ENCODE results near the gene RHOJ.
"Not testable (repeated sequence)": the region's sequence is repeated elsewhere in the genome, so short reads cannot be mapped to it uniquely, and the experiment has no call there.

The RHOJ gene

GRCh38 chr14:63297372-63298063 lies 93.3 kb downstream of the RHOJ start:
- no peak for DNase-seq (ENCODE audit: low read depth in 3 of 3)

GRCh38 chr14:63299351-63300110 lies 95.3 kb downstream of the RHOJ start:
- no peak for DNase-seq (ENCODE audit: low read depth in 3 of 3)

GRCh38 chr14:63300854-63301253 lies 96.6 kb downstream of the RHOJ start:
- no peak for DNase-seq (ENCODE audit: low read depth in 3 of 3)

GRCh38 chr14:63301891-63302534 lies 97.8 kb downstream of the RHOJ start:
- DNase-seq (ENCODE audit: low read depth in 3 of 3), result no peak

GRCh38 chr14:63304429-63304828 lies 100.2 kb downstream of the RHOJ start:
- not testable (repeated sequence) for DNase-seq (ENCODE audit: low read depth in 3 of 3)

GRCh38 chr14:63308723-63309317 lies 104.6 kb downstream of the RHOJ start:
- DNase-seq (ENCODE audit: low read depth in 3 of 3), result no peak

GRCh38 chr14:63318835-63319234 lies 114.6 kb downstream of the RHOJ start, which contains the start of gene GPHB5:
Gene GPHB5 (minus strand): TSS chr14:63318935. CDS start chr14:63317849, 1,086 bp downstream.
- DNase-seq (ENCODE audit: low read depth in 3 of 3), result no peak

- no peak for DNase-seq (ENCODE audit: low read depth in 3 of 3)
Measured at GRCh38 chr14:63322472-63322871, 118.2 kb downstream of the RHOJ start.

GRCh38 chr14:63322897-63323573 lies 118.8 kb downstream of the RHOJ start:
- no peak for DNase-seq (ENCODE audit: low read depth in 3 of 3)

- no peak for DNase-seq (ENCODE audit: low read depth in 3 of 3)
Measured at GRCh38 chr14:63326840-63327239, 122.6 kb downstream of the RHOJ start.

GRCh38 chr14:63328787-63329737 lies 124.8 kb downstream of the RHOJ start:
- no peak for DNase-seq (ENCODE audit: low read depth in 3 of 3)

GRCh38 chr14:63342371-63342770 lies 138.1 kb downstream of the RHOJ start:
- no peak for DNase-seq (ENCODE audit: low read depth in 3 of 3)

Data from stimulated activated CD4-positive, alpha-beta T cell treated with anti-CD3 and anti-CD28 coated beads, TNF-alpha, amount 100 ng/mL, for 4 hours (primary cell).